OCI-LY7 (cell line): Measurements from ENCODE around the gene TST. TPM values are rescaled to one million over a fixed set of nuclear protein-coding genes. Genes with fewer than 3 reads are reported as not detected.
A peak's percentile ranks its signal among the peaks of the same experiment; 100 is the strongest.

Experiments used
- BruUV-seq: library from RNA; stranded (reverse); fragments of 400-500 nt; replicated peaks from 2 replicates; lab custom pipeline; 2021; lab: Mats Ljungman, UMichigan
- CTCF ChIA-PET: fragments of 300-600 bp; sonication (Branson Sonifier 250); formaldehyde crosslinking; loops from one replicate; lab custom pipeline; 2022; ENCODE audit warnings: antibody characterized with exemption; ENCODE audit not compliant: unreplicated experiment; lab: Charles Lee
- POLR2A ChIA-PET: fragments of 300-600 bp; sonication (Branson Sonifier 250); formaldehyde crosslinking; loops from one replicate; lab custom pipeline; 2022; ENCODE audit warnings: antibody characterized with exemption; lab: Charles Lee
- DNase-seq: peaks from one replicate; pipeline ENCODE4 v3.0.0-alpha.2; 2015; ENCODE audit warnings: low spot score
- H2AFZ ChIP-seq: fragments of 200-600 bp; sonication (generic), shearing (Covaris generic); 2 replicates; pipeline ENCODE4 v1.6.1; 2014; ENCODE audit warnings: mild to moderate bottlenecking, antibody characterized with exemption, low read length, moderate library complexity
- H3K27ac ChIP-seq: fragments of 200-600 bp; sonication (generic); 2 replicates; pipeline ENCODE4 v1.5.1; 2014; ENCODE audit warnings: mixed run types, low read depth, mild to moderate bottlenecking, moderate library complexity, low read length, inconsistent platforms; ENCODE audit not compliant: poor library complexity, severe bottlenecking
- H3K36me3 ChIP-seq: fragments of 200-600 bp; sonication (generic); 2 replicates; pipeline ENCODE4 v1.6.1; 2014; ENCODE audit warnings: mild to moderate bottlenecking, antibody characterized with exemption, low read length, moderate library complexity, mixed read lengths; ENCODE audit not compliant: insufficient read depth
- H3K4me1 ChIP-seq: fragments of 200-600 bp; sonication (generic); 2 replicates; pipeline ENCODE4 v1.5.1; 2014; ENCODE audit warnings: mild to moderate bottlenecking, low read length; ENCODE audit not compliant: insufficient read depth, poor library complexity, severe bottlenecking
- H3K4me2 ChIP-seq: fragments of 200-600 bp; sonication (generic); 2 replicates; pipeline ENCODE4 v1.6.1; 2014; ENCODE audit warnings: mild to moderate bottlenecking, low read length
- H3K4me3 ChIP-seq: fragments of 200-600 bp; sonication (generic); 2 replicates; pipeline ENCODE4 v1.5.1; 2014; ENCODE audit warnings: mild to moderate bottlenecking, low read depth, low read length; ENCODE audit not compliant: poor library complexity, severe bottlenecking
- H3K79me2 ChIP-seq: fragments of 200-600 bp; sonication (generic); 2 replicates; pipeline ENCODE4 v1.6.1; 2016; ENCODE audit warnings: low read depth, mild to moderate bottlenecking, low read length, moderate library complexity, mixed read lengths; ENCODE audit not compliant: insufficient read depth
- H3K9me2 ChIP-seq: fragments of 200-600 bp; sonication (generic); 2 replicates; pipeline ENCODE4 v1.6.1; 2016; ENCODE audit warnings: mild to moderate bottlenecking, low read length, mixed read lengths; ENCODE audit not compliant: insufficient read depth
- H3K9me3 ChIP-seq: fragments of 200-600 bp; sonication (generic); 2 replicates; pipeline ENCODE4 v1.6.1; 2014; ENCODE audit warnings: mild to moderate bottlenecking, mixed run types, low read length, mixed read lengths
- H4K20me1 ChIP-seq: fragments of 200-600 bp; sonication (generic); 2 replicates; pipeline ENCODE4 v1.6.1; 2014; ENCODE audit warnings: mild to moderate bottlenecking, antibody characterized with exemption, low read length, moderate library complexity, mixed read lengths; ENCODE audit not compliant: insufficient read depth
- CTCF ChIP-seq: fragments of 200-600 bp; sonication (generic); conservative IDR thresholded peaks from 2 replicates; pipeline ENCODE4 v1.5.1; 2014; ENCODE audit warnings: mild to moderate bottlenecking, antibody characterized with exemption, low read length, moderate library complexity, mixed read lengths
- EZH2phosphoT487 ChIP-seq: fragments of 200-600 bp; sonication (generic); IDR thresholded peaks from 2 replicates; pipeline ENCODE4 v1.6.1; 2018; ENCODE audit warnings: low read depth, borderline replicate concordance, mild to moderate bottlenecking, mixed run types, antibody characterized with exemption, low read length, moderate library complexity, mixed read lengths
- intact Hi-C: fragments of 100-400 bp; cut with micrococcal nuclease; formaldehyde crosslinking; loops from one replicate; pipeline ENCODE4 v1.10.0; 2022; ENCODE audit not compliant: unreplicated experiment
- total RNA-seq, 2 experiments: library from RNA; depleted of rRNA in 1 of 2; stranded (reverse); fragments of >200 nt in 1 of 2; shearing (Covaris generic) in 1 of 2; gene quantifications; 2 replicates each; pipeline ENCODE4 v1.2.3, GENCODE V29; 2014 to 2022

The TST gene
- total RNA-seq, 2 experiments from 2014 or later = 36.0 to 41.5 TPM

- H3K4me3 ChIP-seq = peak within 1 kb of the TSS; percentile 97
- H3K27ac ChIP-seq = no peak within 1 kb of the TSS
- no peaks in the 10 kb centered on the region for H3K36me3 ChIP-seq
- H3K4me2 ChIP-seq = peak within 1 kb of the TSS; percentile 98
- peak within 1 kb of the TSS; percentile 99 for H2AFZ ChIP-seq
- ChIA-PET POLR2A (interaction anchor here (0.6 kb wide), 1 partner anchor 35 kb away, joined by 3 read pairs; no protein-coding TSS in a partner anchor), CTCF (no interaction called here)
- no peaks in the 10 kb centered on the region for H3K79me2 ChIP-seq
- H3K4me1 ChIP-seq = peaks cover 13% of the 10 kb centered on the region
- BruUV-seq = no TSS peak
- DNase-seq = peak; percentile 83
- no peaks in the 10 kb centered on the region for H3K9me2 ChIP-seq
- intact Hi-C loops = no loop called here
- no peaks in the 10 kb centered on the region for H4K20me1 ChIP-seq
- no peaks in the 10 kb centered on the region for H3K9me3 ChIP-seq
- TF ChIP-seq CTCF = peak; percentile 42; the same call in 1 of the 2 replicates
- no peak for TF ChIP-seq EZH2phosphoT487
These were observed 32.4 kb upstream of the TST start, which contains the start of gene KCTD17 for GRCh38 chr22:37051391-37052385. Gene KCTD17 (plus strand): TSS chr22:37051742. CDS start chr22:37051761, 19 bp downstream.

- Histone ChIP-seq H3K9me2 (no peaks in the 10 kb centered on the region), H3K4me1 (peaks cover 13% of the 10 kb centered on the region), H3K4me3 (no peak overlapping the region), H3K9me3 (no peaks in the 10 kb centered on the region), H3K4me2 (peak overlapping the region; percentile 98; the same call in 1 of the 2 replicates), H2AFZ (no peak overlapping the region; the same call in 1 of the 2 replicates), H3K79me2 (no peaks in the 10 kb centered on the region), H3K36me3 (no peaks in the 10 kb centered on the region), H4K20me1 (no peaks in the 10 kb centered on the region), H3K27ac (no peak overlapping the region)
- DNase-seq = no peak
- BruUV-seq = no TSS peak
- CTCF ChIA-PET = no interaction called here
- intact Hi-C loops = no loop called here
- no peak for TF ChIP-seq EZH2phosphoT487
- no peak for TF ChIP-seq CTCF
- POLR2A ChIA-PET = interaction anchor here (0.6 kb wide), 2 partner anchors 36 to 462 kb away, joined by 3 to 5 read pairs; no protein-coding TSS in a partner anchor
These were observed 31.7 kb upstream of the TST start for GRCh38 chr22:37050913-37051312.
